Measurements from ENCODE around the gene TENM3.

DNA sequence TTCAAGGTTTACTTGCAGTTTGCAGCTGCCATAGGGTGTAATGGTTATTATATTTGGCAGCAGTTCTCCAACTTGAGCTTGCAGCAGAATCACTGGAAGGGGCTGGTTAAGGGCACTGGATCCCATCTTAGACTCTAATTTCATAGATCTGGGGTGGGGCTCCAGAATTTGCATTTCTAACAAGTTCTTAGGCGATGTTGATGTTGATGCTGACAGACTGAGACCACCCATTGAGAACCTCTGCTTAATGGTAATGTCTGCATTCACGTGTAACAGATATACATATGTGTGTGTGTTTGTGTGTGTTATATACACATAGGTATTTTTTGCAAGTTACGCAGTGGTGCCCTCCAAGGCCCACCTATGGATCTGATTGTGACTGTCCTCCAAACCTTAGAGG lies 13.8 kb downstream of the TENM3 start:
- TF ChIP-seq, protein P1, sequence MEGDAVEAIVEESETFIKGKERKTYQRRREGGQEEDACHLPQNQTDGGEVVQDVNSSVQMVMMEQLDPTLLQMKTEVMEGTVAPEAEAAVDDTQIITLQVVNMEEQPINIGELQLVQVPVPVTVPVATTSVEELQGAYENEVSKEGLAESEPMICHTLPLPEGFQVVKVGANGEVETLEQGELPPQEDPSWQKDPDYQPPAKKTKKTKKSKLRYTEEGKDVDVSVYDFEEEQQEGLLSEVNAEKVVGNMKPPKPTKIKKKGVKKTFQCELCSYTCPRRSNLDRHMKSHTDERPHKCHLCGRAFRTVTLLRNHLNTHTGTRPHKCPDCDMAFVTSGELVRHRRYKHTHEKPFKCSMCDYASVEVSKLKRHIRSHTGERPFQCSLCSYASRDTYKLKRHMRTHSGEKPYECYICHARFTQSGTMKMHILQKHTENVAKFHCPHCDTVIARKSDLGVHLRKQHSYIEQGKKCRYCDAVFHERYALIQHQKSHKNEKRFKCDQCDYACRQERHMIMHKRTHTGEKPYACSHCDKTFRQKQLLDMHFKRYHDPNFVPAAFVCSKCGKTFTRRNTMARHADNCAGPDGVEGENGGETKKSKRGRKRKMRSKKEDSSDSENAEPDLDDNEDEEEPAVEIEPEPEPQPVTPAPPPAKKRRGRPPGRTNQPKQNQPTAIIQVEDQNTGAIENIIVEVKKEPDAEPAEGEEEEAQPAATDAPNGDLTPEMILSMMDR (IDR thresholded peaks at IDR 0.05; ENCODE audit: poor library complexity), result no peak
- TF ChIP-seq EZH2phosphoT487 (IDR thresholded peaks at IDR 0.05; ENCODE audit: low read depth, severe bottlenecking, unreplicated experiment) (no peak), EZH2 (IDR thresholded peaks at IDR 0.05; ENCODE audit: borderline replicate concordance) (no peak)

Measured in hepatocyte (in vitro differentiated cells).